BLaER1 treated with 17β-estradiol and CSF1 and Interleukin-3, amounts not matched to agents 10 nM and 100 nM (cell line): ENCODE data around the gene ARG1.

Experiments used
- H3K27ac ChIP-seq, 11 experiments: shearing (Covaris generic); formaldehyde crosslinking; 2 replicates each; pipeline ENCODE4 v1.8.1; 2022
- H3K27me3 ChIP-seq, 11 experiments: shearing (Covaris generic); formaldehyde crosslinking; 2 replicates each; pipeline ENCODE4 v1.8.1; 2022
- H3K36me3 ChIP-seq, 11 experiments: shearing (Covaris generic); formaldehyde crosslinking; 2 replicates each; pipeline ENCODE4 v1.8.1; 2022
- H3K4me1 ChIP-seq, 10 experiments: shearing (Covaris generic); formaldehyde crosslinking; 2 replicates each; pipeline ENCODE4 v1.8.1; 2022
- H3K4me2 ChIP-seq, 11 experiments: shearing (Covaris generic); formaldehyde crosslinking; 2 replicates each; pipeline ENCODE4 v1.8.1; 2022
- H3K4me3 ChIP-seq, 10 experiments: shearing (Covaris generic); formaldehyde crosslinking; 2 replicates each; pipeline ENCODE4 v1.8.1; 2022
- H3K9ac ChIP-seq, 11 experiments: shearing (Covaris generic); formaldehyde crosslinking; 2 replicates each; pipeline ENCODE4 v1.8.1; 2022
- H3K9me3 ChIP-seq, 11 experiments: shearing (Covaris generic); formaldehyde crosslinking; replicated peaks in 1 of 11; 2 replicates each; pipeline ENCODE4 v1.8.1; 2022
- H4K20me1 ChIP-seq, 11 experiments: shearing (Covaris generic); formaldehyde crosslinking; 2 replicates each; pipeline ENCODE4 v1.8.1; 2022
- Cebpa-rat ChIP-seq, 11 experiments: shearing (Covaris generic); IDR thresholded peaks; 2 replicates each; pipeline ENCODE4 v1.8.1; 2022

Gene ARG1

GRCh38 chr6:131602781-131603312 lies 29.8 kb downstream of the ARG1 start:
- no peaks in the 10 kb centered on the region for H3K4me1 ChIP-seq
- no peak overlapping the region for H3K9ac ChIP-seq
- H3K4me2 ChIP-seq: no peak overlapping the region
- no peak overlapping the region for H3K4me3 ChIP-seq
- no peaks in the 10 kb centered on the region; a peak in 2 of 22 replicates for H4K20me1 ChIP-seq
- peaks cover 88 to 100% (median 97%) of the 10 kb centered on the region in 11 experiments for H3K36me3 ChIP-seq
- no peaks in the 10 kb centered on the region for H3K9me3 ChIP-seq
- TF ChIP-seq Cebpa-rat (IDR thresholded peaks at IDR 0.05): no peak
- no peaks in the 10 kb centered on the region for H3K27me3 ChIP-seq
- H3K27ac ChIP-seq: no peak overlapping the region

- Histone ChIP-seq H3K9ac (no peak overlapping the region), H3K36me3 (peaks cover 80 to 100% (median 98%) of the 10 kb centered on the region in 11 experiments), H3K4me3 (no peak overlapping the region), H3K4me2 (no peak overlapping the region), H3K4me1 (no peaks in the 10 kb centered on the region), H3K9me3 (no peaks in the 10 kb centered on the region), H4K20me1 (peaks cover 0 to 4% (median 0%) of the 10 kb centered on the region in 11 experiments; a peak in 3 of 22 replicates), H3K27ac (no peak overlapping the region), H3K27me3 (no peaks in the 10 kb centered on the region)
- no peak for TF ChIP-seq Cebpa-rat (IDR thresholded peaks at IDR 0.05)
Measured at GRCh38 chr6:131613296-131613925, 40.4 kb downstream of the ARG1 start.

GRCh38 chr6:131615275-131615674 lies 42.2 kb downstream of the ARG1 start:
- H3K4me1 ChIP-seq: no peaks in the 10 kb centered on the region
- no peaks in the 10 kb centered on the region for H3K27me3 ChIP-seq
- no peak overlapping the region for H3K4me2 ChIP-seq
- H3K9ac ChIP-seq: no peak overlapping the region
- peaks cover 0 to 4% (median 0%) of the 10 kb centered on the region in 11 experiments; a peak in 2 of 22 replicates for H4K20me1 ChIP-seq
- no peak overlapping the region for H3K27ac ChIP-seq
- H3K36me3 ChIP-seq: peaks cover 82 to 100% (median 98%) of the 10 kb centered on the region in 11 experiments
- no peak for TF ChIP-seq Cebpa-rat (IDR thresholded peaks at IDR 0.05)
- no peak overlapping the region for H3K4me3 ChIP-seq
- H3K9me3 ChIP-seq: no peaks in the 10 kb centered on the region

- TF ChIP-seq Cebpa-rat (IDR thresholded peaks at IDR 0.05): no peak
- Histone ChIP-seq H3K9ac (peak within 1 kb of the TSS; percentile 81 to 89 (median 85)), H3K27me3 (no peaks in the 10 kb centered on the region), H3K36me3 (peaks cover 24 to 39% (median 32%) of the 10 kb centered on the region in 11 experiments), H4K20me1 (peaks cover 0 to 3% (median 0%) of the 10 kb centered on the region in 11 experiments; a peak in 1 of 22 replicates), H3K4me3 (peak within 1 kb of the TSS; percentile 77 to 97 (median 90)), H3K9me3 (no peaks in the 10 kb centered on the region), H3K27ac (peak within 1 kb of the TSS; percentile 68 to 82 (median 77); a peak in 21 of 22 replicates), H3K4me2 (peak within 1 kb of the TSS; percentile 79 to 94 (median 84)), H3K4me1 (peaks cover 12 to 22% (median 19%) of the 10 kb centered on the region in 10 experiments; a peak in 19 of 20 replicates)
Measured at GRCh38 chr6:131627724-131628682, 55.0 kb downstream of the ARG1 start, which contains the start of gene MED23. Gene MED23 (minus strand): TSS chr6:131628242. CDS start chr6:131628049, 193 bp downstream.

GRCh38 chr6:131628726-131629125 lies 55.7 kb downstream of the ARG1 start:
- Histone ChIP-seq H3K36me3 (peaks cover 17 to 31% (median 25%) of the 10 kb centered on the region in 11 experiments), H3K9ac (peak overlapping the region in 9 of 11 experiments; percentile 81 to 88 (median 85); a peak in 12 of 22 replicates), H3K4me3 (peak overlapping the region; percentile 77 to 97 (median 90); a peak in 19 of 20 replicates), H3K27ac (peak overlapping the region in 2 of 11 experiments; percentile 30 to 35; a peak in 3 of 22 replicates), H3K4me1 (peaks cover 12 to 22% (median 19%) of the 10 kb centered on the region in 10 experiments; a peak in 19 of 20 replicates), H3K9me3 (no peaks in the 10 kb centered on the region), H3K27me3 (no peaks in the 10 kb centered on the region), H3K4me2 (peak overlapping the region; percentile 60 to 94 (median 78)), H4K20me1 (peaks cover 0 to 3% (median 0%) of the 10 kb centered on the region in 11 experiments; a peak in 1 of 22 replicates)
- TF ChIP-seq Cebpa-rat (IDR thresholded peaks at IDR 0.05): no peak

- TF ChIP-seq Cebpa-rat (IDR thresholded peaks at IDR 0.05): no peak
Measured at GRCh38 chr6:131629651-131630050, 56.6 kb downstream of the ARG1 start.

GRCh38 chr6:131631625-131632289 lies 58.7 kb downstream of the ARG1 start:
- no peaks in the 10 kb centered on the region for H4K20me1 ChIP-seq
- no peaks in the 10 kb centered on the region for H3K9me3 ChIP-seq
- H3K4me2 ChIP-seq: no peak overlapping the region
- no peaks in the 10 kb centered on the region; a peak in 1 of 22 replicates for H3K27me3 ChIP-seq
- H3K36me3 ChIP-seq: peaks cover 0 to 2% (median 0%) of the 10 kb centered on the region in 11 experiments; a peak in 1 of 22 replicates
- H3K27ac ChIP-seq: no peak overlapping the region
- H3K4me1 ChIP-seq: peaks cover 6 to 32% (median 27%) of the 10 kb centered on the region in 10 experiments
- H3K4me3 ChIP-seq: no peak overlapping the region
- TF ChIP-seq Cebpa-rat (IDR thresholded peaks at IDR 0.05): no peak
- no peak overlapping the region for H3K9ac ChIP-seq

More at GRCh38 chr6:131629651-131630050, 56.6 kb downstream of the ARG1 start:
- H4K20me1 ChIP-seq: no peaks in the 10 kb centered on the region
- no peak overlapping the region for H3K4me2 ChIP-seq
- no peak overlapping the region for H3K9ac ChIP-seq
- no peaks in the 10 kb centered on the region for H3K27me3 ChIP-seq
- H3K4me1 ChIP-seq: peaks cover 12 to 22% (median 19%) of the 10 kb centered on the region in 10 experiments; a peak in 19 of 20 replicates
- H3K27ac ChIP-seq: no peak overlapping the region
- peaks cover 8 to 22% (median 15%) of the 10 kb centered on the region in 11 experiments; a peak in 21 of 22 replicates for H3K36me3 ChIP-seq
- H3K9me3 ChIP-seq: no peaks in the 10 kb centered on the region
- no peak overlapping the region for H3K4me3 ChIP-seq
